NCI-H2227 (cell line): Measurements from ENCODE around the gene TSSC4.

ENCODE experiments used
- DNase-seq: peaks from one replicate; lab custom pipeline; 2025; ENCODE audit not compliant: unreplicated experiment; lab: John Stamatoyannopoulos, UW

TSSC4 gene

DNA sequence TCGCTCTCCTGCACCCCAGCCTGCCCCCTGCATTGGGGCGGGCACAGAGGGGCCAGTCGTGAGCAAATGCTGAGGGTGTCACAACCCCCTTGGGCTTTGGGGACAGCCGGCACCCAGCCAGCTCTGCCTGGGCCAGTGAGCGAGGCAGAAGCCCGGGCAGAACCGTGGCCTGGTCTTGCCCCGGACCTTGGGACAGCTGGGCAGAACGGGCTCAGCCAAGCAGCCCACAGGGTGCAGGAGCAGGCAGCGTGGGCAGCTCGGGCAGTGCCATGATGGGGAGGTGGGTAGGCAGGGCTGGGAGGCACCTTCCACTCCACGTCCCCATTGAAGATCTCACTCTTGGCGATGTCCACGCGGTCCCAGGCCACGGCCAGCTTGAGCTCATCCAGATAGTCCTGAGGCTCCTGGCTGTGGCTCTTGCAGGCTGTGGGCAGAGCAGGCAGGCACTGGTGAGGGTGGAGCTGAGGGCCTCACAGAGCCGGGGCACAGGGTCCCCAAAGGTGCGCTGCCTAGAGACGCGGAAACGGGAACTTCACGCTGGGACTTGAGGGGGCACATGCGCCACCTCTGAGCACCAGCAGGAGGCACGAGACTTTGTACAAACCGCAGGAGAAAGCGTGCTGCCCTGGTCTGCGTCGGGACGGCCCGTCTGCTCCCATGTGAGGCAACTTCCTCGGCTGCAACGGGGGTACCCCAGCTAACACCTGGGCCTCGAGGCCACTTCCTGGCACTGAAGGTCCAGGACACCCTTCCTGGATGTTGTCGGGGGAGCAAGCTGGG, 15.2 kb downstream of the TSSC4 start:
- no peak for DNase-seq

DNA sequence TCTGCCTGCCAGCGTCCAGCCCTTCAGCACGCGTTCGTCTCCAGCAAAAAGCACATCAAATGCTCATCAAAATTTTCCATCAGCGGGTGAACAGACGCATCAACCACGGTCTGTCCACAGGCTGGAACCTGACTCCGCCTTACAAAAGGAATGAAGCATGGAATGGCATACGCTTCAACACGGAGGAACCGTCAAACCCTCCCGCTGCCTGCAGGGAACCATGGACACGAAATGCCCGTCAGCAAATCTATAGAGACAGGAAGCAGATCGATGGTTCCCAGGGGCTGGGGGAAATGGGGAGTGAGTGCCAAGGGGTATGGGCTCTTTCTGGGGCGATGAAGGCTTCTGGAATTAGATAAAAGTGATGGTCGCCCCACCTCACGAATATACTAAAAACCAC, 16.2 kb downstream of the TSSC4 start:
- no peak for DNase-seq

DNA sequence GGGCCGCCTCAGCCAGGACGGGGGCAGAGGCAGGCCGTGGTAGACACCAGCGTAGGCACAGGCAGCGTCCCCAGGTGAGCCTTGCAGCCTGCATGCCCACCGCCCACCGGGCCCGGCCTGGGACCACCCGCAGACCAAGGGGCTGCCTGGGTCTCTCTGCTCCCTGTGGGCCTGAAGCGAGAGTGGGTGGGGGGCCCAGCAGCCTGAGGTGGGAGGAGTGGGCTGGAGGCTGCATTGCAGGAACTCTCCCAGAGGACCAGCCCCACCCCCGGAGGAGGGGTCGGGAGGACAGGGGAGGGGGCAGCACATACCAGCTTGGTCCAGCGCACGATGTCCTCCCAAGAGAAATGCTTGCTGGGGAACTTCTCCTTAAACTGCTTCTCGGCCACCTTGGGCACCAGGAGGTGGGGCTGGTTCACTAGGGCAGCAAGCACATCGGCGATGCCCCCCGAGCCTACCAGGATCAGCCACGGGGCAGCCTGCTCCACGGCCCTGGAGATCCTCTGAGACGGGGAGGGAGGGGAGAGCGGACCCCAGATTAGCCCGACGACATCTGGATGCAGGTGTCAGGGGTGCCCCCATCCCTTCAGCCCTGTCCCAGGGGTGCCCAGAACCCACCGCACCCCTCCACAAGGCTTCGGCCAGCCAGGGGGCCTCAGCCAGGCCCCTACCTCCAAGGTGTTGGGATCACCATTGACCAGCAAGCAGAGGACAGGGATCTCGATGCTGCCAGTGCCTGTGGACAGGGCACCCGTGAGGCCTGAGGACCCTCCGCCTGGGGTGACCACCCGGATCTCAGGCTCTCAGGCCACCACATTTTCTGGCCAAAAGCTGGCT, 17.5 kb downstream of the TSSC4 start:
- DNase-seq: no peak

DNA sequence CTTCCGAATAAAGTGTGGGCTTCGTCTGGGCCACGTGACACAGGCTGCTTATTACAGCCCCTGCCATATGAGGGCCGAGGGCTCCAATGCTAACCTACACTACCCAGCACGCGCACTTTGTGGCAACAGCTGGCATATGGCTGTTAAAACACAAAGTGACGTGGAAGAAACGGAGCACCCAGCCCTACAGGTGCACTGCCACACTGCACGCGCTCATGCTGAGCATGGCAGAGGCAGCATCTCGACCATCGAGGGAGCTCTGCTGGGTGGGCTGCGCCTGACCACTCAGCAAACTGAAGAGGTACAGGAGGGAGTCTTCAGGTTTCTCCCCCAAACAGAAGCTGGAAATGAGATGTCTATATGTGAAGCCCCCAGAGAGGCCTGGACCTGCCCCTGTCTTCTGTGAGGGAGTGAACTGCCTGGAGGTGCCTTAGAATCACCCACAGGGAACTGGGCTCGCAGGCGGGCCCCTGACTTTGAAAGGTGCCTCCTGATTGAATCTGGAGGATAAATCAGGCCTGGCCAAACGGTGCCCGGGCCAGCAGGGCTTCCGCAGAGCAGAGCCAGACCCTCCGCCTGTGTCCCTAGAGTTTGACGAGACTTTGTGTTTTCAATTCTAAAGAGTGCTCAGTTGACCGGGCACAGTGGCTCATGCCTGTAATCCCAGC, 18.3 kb downstream of the TSSC4 start:
- no peak for DNase-seq

DNA sequence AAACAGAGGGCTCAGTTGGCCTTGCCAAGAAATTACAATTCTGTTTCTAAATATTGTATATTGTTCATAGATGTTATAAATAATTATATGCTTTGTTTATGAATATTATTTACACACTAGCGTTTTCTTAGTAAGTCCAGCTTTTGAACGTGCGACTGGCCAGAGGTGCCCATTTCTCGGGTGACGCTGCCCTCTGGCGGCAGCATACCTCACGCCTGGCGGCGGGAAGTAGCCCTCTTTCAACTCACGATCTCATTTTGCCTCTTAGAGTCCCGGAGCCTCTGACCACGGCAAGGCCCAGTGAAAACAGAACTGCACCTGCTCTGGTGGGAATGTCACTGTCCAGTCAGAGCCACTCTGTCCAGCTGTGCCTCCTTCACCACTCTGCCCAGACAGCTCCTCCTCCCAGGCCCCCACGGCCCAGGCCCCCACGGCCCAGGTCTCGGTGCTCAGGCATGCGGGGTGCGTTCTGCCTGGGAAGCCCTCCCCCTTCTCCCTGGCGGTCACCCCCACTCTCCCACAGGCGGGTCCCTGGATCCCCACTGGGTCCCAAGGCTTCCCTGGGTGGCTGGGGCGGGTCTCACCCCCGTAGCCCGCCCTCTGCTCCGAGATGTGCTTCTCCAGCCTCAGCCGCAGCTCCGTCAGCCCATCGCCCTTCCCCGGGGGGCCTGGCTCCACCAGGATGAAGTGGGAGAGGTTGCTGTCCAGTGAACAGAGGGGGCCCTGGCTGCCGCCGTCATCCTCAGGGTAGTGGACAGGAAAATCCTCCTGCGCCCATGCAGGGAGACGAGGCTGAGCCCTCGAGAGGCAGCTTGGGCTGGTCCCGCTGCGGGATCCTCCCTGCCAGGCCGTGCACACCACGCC, 19.3 kb downstream of the TSSC4 start:
- peak; percentile 72 for DNase-seq

DNA sequence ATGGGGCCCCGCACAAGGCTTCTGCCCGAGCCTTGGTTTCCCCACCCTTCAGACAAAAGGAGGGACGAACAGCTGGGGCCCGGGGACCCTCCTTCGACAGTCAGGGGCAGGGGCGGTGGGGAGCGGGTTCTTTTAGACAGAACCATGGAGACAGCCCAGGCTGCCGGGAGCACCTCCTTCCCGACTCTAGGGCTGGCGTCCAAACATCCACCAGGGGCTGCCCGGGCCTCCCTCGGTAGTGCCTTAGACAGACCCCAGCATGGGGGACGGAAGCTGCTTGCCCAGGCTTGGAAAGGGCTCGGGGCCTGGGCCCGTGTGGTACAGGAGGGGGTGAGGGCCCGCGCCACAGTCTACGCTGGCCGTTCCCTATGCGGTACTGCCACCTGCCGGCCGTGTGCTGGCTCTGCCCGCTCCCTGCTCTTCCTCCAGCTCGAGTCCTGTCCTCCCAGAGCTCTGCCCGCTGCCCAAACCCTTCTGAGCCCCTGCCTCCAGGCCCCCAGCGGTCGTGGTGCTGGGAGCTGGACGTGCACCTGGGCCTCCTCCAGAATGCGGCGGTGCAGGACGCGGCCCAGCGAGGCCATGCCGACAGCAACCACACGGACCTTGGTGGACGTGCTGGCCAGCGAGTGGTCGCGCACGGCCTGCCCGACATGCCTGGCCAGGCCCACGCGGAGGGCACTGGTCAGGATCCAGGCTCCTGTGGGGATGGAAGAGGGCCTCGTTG, 20.1 kb downstream of the TSSC4 start:
- DNase-seq: peak; percentile 92

DNA sequence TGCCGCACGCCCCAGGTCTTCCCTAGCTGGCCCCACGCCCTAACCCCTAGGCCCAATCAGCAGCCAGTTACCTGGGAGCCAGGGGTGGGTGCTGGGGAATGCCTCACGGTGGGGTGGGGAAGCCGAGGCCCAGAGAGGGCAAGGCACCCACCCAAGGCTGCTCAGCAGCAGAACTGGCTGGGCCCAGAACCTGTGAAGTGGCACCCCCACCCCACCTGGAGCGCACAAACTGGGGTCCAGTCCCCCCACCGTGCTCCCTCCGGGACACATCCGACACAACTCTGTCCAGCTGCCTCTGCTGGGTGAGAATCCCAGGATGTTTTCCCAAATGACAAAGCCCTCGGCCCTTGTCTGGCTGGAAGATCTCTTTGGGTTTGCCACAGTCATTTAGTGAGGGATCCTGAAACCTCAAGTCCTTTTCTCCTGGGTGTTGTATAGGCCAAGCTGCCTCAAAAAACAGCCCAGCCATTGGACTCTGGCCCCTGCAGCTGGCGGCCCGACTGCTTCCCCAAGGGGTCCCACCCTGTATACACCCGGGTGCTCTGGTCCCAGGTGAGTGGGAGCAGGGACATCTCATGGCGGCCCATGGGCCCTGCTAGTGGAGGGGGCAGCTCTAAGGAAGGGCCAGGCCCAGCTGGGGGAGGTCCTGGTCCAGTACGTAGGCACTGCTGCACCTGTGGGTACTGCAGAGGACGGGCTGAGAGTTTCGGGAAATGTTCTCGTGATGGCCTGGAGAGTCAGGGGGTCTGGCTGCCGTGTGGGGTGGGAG, 20.9 kb downstream of the TSSC4 start:
- DNase-seq: no peak

DNA sequence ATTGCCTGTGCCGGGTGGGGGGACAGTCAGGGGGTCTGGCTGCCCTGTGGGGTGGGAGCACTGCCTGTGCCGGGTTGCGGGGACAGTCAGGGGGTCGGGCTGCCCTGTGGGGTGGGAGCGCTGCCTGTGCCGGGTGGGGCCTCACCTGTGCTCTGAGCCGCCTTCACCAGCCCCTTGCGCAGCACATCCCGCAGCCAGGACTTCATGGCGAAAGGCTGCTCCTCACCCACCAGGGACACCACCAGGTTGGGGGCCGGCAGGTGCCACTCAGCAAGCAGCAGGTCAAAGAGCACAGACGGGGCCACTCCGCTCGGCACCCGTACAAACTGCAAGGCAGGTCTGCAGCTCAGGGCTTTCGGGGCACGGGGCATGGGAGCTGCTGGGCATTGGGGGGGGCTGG, 21.4 kb downstream of the TSSC4 start:
- DNase-seq: no peak

DNA sequence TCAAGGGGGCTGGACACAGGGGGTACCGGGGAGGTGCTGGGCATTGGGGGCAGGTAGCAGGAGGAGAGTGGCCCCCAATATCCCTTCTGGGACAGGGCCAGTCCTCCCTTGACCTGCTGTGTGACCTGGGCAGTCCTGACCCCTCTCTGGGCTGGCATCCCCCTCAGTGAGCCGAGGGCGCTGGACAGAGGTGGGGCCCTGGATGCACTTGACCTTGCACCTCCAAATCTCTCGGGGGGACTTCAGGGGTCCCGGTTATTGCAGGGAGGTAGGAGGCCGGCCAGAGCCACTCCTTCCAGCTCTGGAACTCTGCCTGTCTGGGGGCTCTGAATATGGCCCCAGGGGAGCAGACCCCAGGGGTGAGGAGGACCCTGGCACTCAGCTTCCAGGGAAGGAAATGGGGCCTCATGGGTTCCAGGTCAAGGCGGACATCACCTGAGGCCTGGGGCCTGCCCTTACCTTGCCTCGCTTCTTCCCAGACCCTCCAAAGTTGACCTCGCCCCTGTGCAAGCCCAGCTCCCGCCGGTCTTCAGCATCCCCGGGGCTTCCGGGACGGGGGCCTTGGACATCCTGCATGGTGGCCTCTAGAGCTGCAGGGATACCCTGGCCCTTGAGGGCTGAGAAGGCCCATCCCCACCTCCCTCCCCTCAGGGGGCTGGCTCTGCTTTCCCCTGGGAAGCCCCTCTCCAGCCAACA, 22.1 kb downstream of the TSSC4 start:
- no peak for DNase-seq

DNA sequence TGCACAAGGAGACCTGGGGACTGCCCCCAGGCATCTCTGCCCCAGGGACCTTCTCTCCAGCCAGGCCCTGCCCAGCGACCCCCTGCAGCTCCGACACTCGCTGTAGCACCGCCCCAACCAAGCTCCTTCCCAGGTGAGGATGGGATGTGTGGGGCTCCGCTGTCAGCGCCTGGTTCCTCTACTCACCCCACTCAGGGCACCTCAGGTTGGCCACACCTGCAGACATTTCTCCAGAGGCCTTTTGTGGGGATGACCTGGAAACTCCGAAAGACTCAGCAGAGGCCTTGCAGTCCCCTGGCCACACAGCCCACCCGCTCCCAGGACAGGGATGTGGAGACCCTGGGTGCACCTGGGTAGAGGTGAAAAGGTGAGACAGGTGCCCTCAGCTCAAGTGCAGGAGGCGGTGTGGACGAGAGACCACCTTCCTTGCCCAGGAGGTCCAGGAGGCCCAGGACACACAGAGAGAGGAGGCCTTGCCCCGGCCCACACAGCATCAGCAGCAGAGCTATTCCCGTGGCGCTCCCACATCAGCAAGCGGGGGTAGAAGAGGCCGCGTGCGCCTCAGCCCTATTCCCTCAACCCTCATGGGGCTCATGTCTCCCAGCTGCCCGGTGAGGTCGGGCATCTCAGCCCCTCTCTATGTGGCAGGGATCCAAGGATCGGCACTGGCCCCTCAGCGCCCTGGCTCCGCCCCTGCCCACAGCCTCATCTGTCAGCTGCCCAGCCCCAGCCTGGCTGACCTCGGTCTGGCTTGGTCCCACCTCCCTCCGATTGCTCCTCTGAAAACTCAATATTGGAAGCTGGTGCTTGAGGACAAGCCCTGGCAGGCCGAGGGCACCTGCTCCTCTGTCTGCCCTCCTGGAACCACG, 22.8 kb downstream of the TSSC4 start:
- no peak for DNase-seq

DNA sequence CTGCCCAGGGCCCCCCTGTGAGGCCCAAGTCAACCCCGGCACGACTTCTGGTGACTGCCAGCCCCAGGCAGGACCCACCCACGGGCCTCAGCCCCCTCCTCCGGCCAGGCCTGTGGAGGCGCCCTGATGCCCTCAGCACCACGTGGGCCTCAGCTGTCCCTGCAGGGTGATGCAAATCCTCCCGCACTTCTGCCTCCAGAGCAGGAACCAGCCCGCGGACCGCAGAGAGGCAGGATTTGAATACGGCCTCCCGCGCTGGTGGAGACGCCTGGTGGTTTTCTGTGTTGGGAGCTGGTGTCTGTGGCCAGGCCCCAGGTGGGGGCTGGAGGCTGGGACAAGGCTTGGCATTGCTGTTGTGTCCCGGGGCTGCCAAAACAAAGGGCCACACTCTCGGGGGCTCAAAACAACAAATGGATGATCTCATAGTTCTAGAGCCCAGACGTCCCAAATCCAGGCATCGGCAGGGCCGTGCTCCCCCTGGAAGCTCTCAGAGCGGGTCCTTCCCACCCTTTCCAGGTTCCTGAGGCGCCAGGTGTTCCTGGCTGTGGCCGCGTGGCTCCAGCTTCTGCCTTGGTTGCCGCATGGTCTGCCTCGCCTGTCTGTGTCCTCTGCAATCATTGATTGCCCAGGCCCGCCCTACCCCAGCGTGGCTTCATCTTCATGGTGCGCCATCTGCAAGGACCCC, 24.4 kb downstream of the TSSC4 start:
- no peak for DNase-seq

DNA sequence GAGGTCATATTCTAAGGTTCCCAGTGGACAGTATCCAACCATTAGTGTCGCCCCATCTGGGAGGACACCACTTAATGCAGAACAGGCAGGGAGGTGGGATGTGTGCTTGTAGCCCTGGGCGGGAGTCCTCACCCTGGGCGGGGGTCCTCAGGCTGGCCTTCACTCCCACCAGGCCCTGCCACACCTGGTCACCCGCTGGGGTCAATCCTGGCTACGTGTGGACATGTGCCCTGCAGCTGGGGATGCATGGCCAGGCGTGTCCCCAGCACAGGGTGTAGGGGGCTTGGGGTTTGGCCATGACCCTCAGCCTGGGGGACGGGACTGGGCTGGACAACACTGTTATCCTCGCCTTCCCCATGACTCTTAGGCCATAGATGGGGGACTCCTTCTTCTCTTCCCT, 25.0 kb downstream of the TSSC4 start:
- DNase-seq: no peak

DNA sequence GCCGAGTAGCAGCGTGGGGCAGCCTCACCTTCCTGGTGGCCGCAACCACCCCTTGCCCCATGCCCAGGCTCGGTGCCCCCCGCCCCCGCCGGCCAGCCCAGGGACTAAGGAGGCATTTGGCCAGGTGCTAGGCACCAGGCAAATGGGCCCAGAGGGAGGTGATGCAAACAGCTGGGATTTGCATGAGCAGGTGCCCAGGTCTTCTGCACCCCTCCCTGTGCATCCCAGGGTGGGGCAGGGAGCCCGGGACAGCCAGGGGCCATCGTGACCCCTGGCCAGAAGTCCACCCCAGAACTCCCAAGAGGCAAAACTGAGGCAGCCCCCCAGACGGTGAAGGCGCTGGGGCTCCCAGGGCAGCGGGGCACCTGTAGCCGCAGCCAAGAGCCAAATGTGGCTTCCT, 25.7 kb downstream of the TSSC4 start:
- no peak for DNase-seq

DNA sequence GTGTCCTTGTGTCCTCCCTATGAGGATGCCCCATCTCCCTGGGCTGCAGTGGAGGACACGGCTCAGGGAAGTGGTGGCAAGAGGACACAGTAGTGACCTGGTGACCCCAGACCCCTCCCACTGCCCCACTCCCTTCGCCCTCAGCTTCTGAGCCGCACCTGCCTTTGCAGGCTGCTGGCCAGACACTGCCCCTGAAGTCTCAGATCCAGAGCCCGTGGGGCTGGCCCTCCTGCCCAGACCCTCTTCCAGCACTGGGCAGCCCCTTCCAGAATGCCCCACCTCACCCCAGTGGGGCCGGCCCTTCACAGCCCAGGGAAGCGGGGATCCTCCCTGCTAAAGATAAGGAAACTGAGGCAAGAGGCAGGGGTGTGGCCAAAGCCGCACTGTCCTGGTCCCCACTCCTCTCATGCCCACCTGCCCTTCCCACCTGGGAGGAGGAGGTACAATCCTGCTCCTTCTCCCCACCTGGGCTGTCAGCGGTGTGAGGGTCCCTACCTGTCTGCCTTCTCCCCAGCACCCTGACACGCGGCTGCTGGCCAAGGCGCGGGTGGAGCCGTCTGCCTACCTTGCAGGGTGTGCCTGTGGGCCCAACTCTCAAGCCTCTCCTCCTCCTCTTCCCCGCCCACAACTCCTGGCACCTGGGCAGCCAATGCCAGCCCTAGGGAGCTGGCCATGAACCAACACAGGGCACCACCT, 26.4 kb downstream of the TSSC4 start:
- no peak for DNase-seq

DNA sequence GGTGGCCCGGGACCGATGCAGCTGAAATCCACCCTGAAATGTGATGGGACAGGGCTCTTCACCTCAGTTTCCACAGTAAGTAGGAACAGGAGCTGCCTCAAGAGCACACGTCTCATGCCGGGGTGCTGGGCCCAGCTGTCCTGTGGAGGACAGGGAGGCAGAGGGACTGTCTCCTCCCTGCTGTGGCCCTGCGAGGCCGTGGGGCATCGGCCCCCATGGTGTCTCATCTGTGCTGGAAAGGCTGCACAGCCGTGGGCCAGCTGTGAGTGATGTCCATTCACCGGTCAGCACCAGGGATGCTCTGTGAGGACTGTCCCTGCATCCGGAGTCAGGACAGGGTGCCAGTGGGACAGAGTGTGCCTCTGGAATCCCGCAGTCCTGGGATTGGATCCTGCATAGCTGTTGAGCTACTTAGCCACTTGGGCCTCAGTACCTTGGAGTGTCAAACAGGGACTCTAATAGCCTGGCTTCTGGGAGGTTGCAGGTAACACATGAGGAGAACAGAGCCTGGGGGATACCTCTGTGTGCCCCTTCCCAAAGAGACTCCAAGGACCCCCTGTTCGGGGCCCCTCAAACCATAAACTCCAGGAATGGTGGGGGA, 27.3 kb downstream of the TSSC4 start:
- no peak for DNase-seq

DNA sequence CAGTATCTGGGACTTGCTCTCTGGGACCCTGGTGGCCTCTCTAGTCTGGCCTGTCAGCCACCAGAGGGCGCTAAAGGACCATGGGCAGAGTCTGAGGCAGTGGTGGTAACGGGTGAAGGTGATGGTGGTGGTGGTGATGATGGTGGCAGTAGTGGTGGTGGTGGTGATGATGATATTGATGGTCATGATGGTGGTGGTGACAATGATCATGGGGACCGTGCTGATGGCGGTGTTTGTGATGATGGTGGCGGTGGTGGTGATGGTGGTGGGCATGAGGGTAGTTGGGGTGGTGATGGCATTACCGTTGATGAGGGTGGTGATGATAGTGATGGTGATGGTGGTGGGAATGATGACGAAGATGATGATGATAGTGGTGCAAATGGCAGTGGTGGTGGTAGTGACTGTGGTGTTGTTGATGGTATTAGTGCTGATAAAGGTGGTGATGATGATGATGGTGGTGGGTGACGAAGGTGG, 27.8 kb downstream of the TSSC4 start:
- DNase-seq: no peak
